Heart right ventricle (tissue), 16 donors: Measurements from ENCODE around the gene ALDH1A1. TPM values are rescaled to one million over a fixed set of nuclear protein-coding genes. Genes with fewer than 3 reads are reported as not detected.

Experiments
- ATAC-seq, 8 donors: fragments of 200-7000 bp; cut with Tn5 transposase; one replicate each; pipeline ENCODE4 v1.9.1; 2020; ENCODE audit warnings: mild to moderate bottlenecking in 8 of 8, moderate library complexity in 8 of 8, moderate number of reproducible peaks in 1 of 8
- DNase-seq, 2 donors: peaks; one replicate each; pipeline ENCODE4 v3.0.0-alpha.2; 2020
- H3K27ac ChIP-seq, 10 donors: fragments of 200-600 bp; sonication (generic) in 2 of 10; one replicate each; pipeline versions ENCODE4 v1.5.0 to v1.8.0; 2020 to 2022; ENCODE audit warnings: mild to moderate bottlenecking in 3 of 10
- H3K27me3 ChIP-seq, 7 donors: fragments of 200-600 bp; one replicate each; pipeline ENCODE4 v1.8.0; 2021 to 2022; ENCODE audit warnings: mild to moderate bottlenecking in 2 of 7
- H3K36me3 ChIP-seq, 9 donors: fragments of 200-600 bp; sonication (generic) in 1 of 9; one replicate each; pipeline versions ENCODE4 v1.5.0 to v1.8.0; 2020 to 2022; ENCODE audit warnings: mild to moderate bottlenecking in 2 of 9
- H3K4me1 ChIP-seq, 9 donors: fragments of 200-600 bp; sonication (generic) in 1 of 9; one replicate each; pipeline versions ENCODE4 v1.5.0 to v1.8.0; 2020 to 2022; ENCODE audit warnings: mild to moderate bottlenecking in 4 of 9
- H3K4me3 ChIP-seq, 10 donors: fragments of 200-600 bp; sonication (generic) in 2 of 10; one replicate each; pipeline versions ENCODE4 v1.5.0 to v1.8.0; 2020 to 2022; ENCODE audit warnings: mild to moderate bottlenecking in 7 of 10, moderate library complexity in 2 of 10
- H3K9me3 ChIP-seq, 11 donors: fragments of 200-600 bp in 10 of 11; sonication (generic) in 2 of 11; one replicate each; pipeline versions ENCODE4 v1.5.0 to v1.8.0; 2013 to 2022; ENCODE audit warnings: mild to moderate bottlenecking in 2 of 11, control low read depth in 1 of 11, moderate library complexity in 1 of 11
- CTCF ChIP-seq, 9 donors: fragments of 200-600 bp; sonication (generic) in 2 of 9; IDR thresholded peaks; one replicate each; pipeline versions ENCODE4 v1.5.0 to v1.8.0; 2021 to 2022; ENCODE audit warnings: antibody characterized with exemption in 9 of 9, mild to moderate bottlenecking in 5 of 9, moderate library complexity in 1 of 9
- WGBS, 2 donors: extraction: QIAGEN DNeasy Blood & Tissue Kit; methylation state at CpG; one replicate each; pipeline ENCODE4 v1.1.7; 2013; ENCODE audit warnings: inconsistent platforms in 1 of 2; 5-methylcytosine and 5-hydroxymethylcytosine counted together
- intact Hi-C, 10 donors: fragments of 100-400 bp; cut with DNase I; formaldehyde crosslinking; loops; one replicate each; pipeline versions ENCODE4 v1.11.1 to v1.14.2; 2022
- polyA plus RNA-seq, 2 donors: library from polyadenylated mRNA; stranded (reverse); fragments of 200-250 nt; gene quantifications; one replicate each; pipeline ENCODE4 v1.2.3, GENCODE V29; 2013
- total RNA-seq, 10 donors: library from RNA; stranded (reverse); fragmentation: NEBNext Ultra II Directional in 3 of 10; extraction: Animal tissue kit (Norgen Biotek cat#: 25700) in 3 of 10; gene quantifications; one replicate each; pipeline versions ENCODE4 v1.2.1 to v1.2.4, GENCODE V29; 2021 to 2023
- donor health status: Arrhythmogenic right ventricular cardiomyopathy.
- donor health status: ischemic (EF 13 %, LVEDD 7.1; RV severe dilation, severe dysfunction).
- donor health status: healthy with polysubstance abuse.
- donor health status: DM: no; HTN: yes; CAD: no.
- donor health status: DM: no; HTN: no; CAD: no.
- donor health status: ischemic (EF 25% LVEDD 6.9; RV normal size, moderate dysfunction).
- donor health status: ischemic (EF 25% LVEDD 5.7; RV mildly dilated, moderate dysfunction).
- donor health status: healthy.
- donor health status: DM: yes; HTN: yes; CAD: no.
- donor health status: Ischemic cardiomyopathy.
- donor health status: ischemic (EF 35%, LVEDD 5.7; RV mildly dilated, moderate dysfunction).
- donor health status: nonischemic (EF 11% LVEDD 7.7; RV severe dilation, severe dysfunction).
- donor health status: DM: yes; HTN: yes; CAD: no.
- donor health status: PGD.
- donor health status: ischemic (EF 29% LVEDD 5.4; RV normal size, mild dysfunction).
- donor health status: nonischemic (EF 23%, LVEDD 6.1; RV moderate dilation, normal function).

ALDH1A1 gene
- total and polyA plus RNA-seq, 12 donors, result 4.3 to 32.8 (median 11.1) TPM

GRCh38 chr9:72924154-72924790, 28.6 kb downstream of the ALDH1A1 start:
- Histone ChIP-seq H3K27ac (no peak overlapping the region), H3K9me3 (no peaks in the 10 kb centered on the region), H3K4me1 (peaks cover 0 to 16% (median 0%) of the 10 kb centered on the region in 9 donors), H3K4me3 (no peak overlapping the region), H3K36me3 (no peaks in the 10 kb centered on the region), H3K27me3 (no peaks in the 10 kb centered on the region)
- intact Hi-C loops, result no loop called here
- ATAC-seq (no peak), DNase-seq (no peak)
- TF ChIP-seq CTCF (IDR thresholded peaks at IDR 0.05), result no peak
- 90 to 97% methylated on average over 1 of the region's 1 CpG for WGBS, 2 donors

GRCh38 chr9:72923077-72923476, 29.8 kb downstream of the ALDH1A1 start:
- no peaks in the 10 kb centered on the region for H3K36me3 ChIP-seq
- no peak for TF ChIP-seq CTCF (IDR thresholded peaks at IDR 0.05)
- DNase-seq (no peak), ATAC-seq (no peak)
- 85 to 92% methylated on average over 1 of the region's 1 CpG for WGBS, 2 donors
- peaks cover 0 to 16% (median 0%) of the 10 kb centered on the region in 9 donors for H3K4me1 ChIP-seq
- no peak overlapping the region for H3K4me3 ChIP-seq
- H3K9me3 ChIP-seq, result no peaks in the 10 kb centered on the region
- H3K27me3 ChIP-seq, result no peaks in the 10 kb centered on the region
- H3K27ac ChIP-seq, result no peak overlapping the region
- intact Hi-C loops, result no loop called here

- H3K4me1 ChIP-seq, result peaks cover 0 to 16% (median 0%) of the 10 kb centered on the region in 9 donors
- TF ChIP-seq CTCF (IDR thresholded peaks at IDR 0.05), result no peak
- H3K27me3 ChIP-seq, result no peaks in the 10 kb centered on the region
- peaks cover 0 to 4% (median 0%) of the 10 kb centered on the region in 9 donors for H3K36me3 ChIP-seq
- 93 to 94% methylated on average over 5 of the region's 5 CpGs for WGBS, 2 donors
- DNase-seq, result no peak
- H3K27ac ChIP-seq, result no peak overlapping the region
- H3K9me3 ChIP-seq, result no peaks in the 10 kb centered on the region
- ATAC-seq, result no peak
- H3K4me3 ChIP-seq, result no peak overlapping the region
- intact Hi-C loops, result no loop called here
Measured at GRCh38 chr9:72921888-72922654, 30.8 kb downstream of the ALDH1A1 start.

GRCh38 chr9:72919246-72919945, 33.5 kb downstream of the ALDH1A1 start:
- TF ChIP-seq CTCF (IDR thresholded peaks at IDR 0.05), result no peak
- DNase-seq (no peak), ATAC-seq (no peak)
- WGBS, 2 donors, result 88 to 89% methylated on average over 4 of the region's 4 CpGs
- intact Hi-C loops, result no loop called here
- no peak overlapping the region for H3K4me3 ChIP-seq
- H3K4me1 ChIP-seq, result no peaks in the 10 kb centered on the region
- H3K9me3 ChIP-seq, result no peaks in the 10 kb centered on the region
- no peak overlapping the region for H3K27ac ChIP-seq
- peaks cover 0 to 8% (median 0%) of the 10 kb centered on the region in 9 donors for H3K36me3 ChIP-seq
- H3K27me3 ChIP-seq, result no peaks in the 10 kb centered on the region
